SU-DHL-6 (cell line): ENCODE results near the gene CD83.

ENCODE experiments used
- H2AFZ ChIP-seq: fragments of 200-600 bp; sonication (generic); 2 replicates; pipeline ENCODE4 v1.6.1; 2014; ENCODE audit warnings: low read depth, mild to moderate bottlenecking, moderate library complexity, mixed read lengths, antibody characterized with exemption, low read length; ENCODE audit not compliant: severe bottlenecking
- H3F3A ChIP-seq: fragments of 200-600 bp; shearing (Covaris generic); 2 replicates; pipeline ENCODE4 v1.6.0; 2016; ENCODE audit warnings: antibody characterized with exemption, mild to moderate bottlenecking; ENCODE audit not compliant: insufficient read depth
- H3K27ac ChIP-seq: fragments of 200-600 bp; sonication (generic); 2 replicates; pipeline ENCODE4 v1.5.1; 2016; ENCODE audit warnings: low read depth, mild to moderate bottlenecking, low read length, moderate library complexity, mixed read lengths
- H3K27me3 ChIP-seq: fragments of 200-600 bp; sonication (generic), shearing (Covaris generic); 2 replicates; pipeline ENCODE4 v1.6.0; 2014; ENCODE audit warnings: mild to moderate bottlenecking, low read length
- H3K36me3 ChIP-seq: fragments of 200-600 bp; sonication (generic); 2 replicates; pipeline ENCODE4 v1.6.1; 2014; ENCODE audit warnings: mild to moderate bottlenecking, low read length, mixed read lengths
- H3K4me2 ChIP-seq: fragments of 300-600, 200-600 bp; shearing (Covaris generic), sonication (generic); 2 replicates; pipeline ENCODE4 v1.6.0; 2014; ENCODE audit warnings: low read length, low read depth, mild to moderate bottlenecking; ENCODE audit not compliant: poor library complexity, severe bottlenecking
- H3K4me3 ChIP-seq: fragments of 200-600 bp; sonication (generic); 2 replicates; pipeline ENCODE4 v1.5.1; 2014; ENCODE audit warnings: antibody characterized with exemption, low read length, mild to moderate bottlenecking, mixed read lengths; ENCODE audit not compliant: insufficient read depth, poor library complexity, severe bottlenecking
- H3K79me2 ChIP-seq: fragments of 200-600 bp; sonication (generic); 2 replicates; pipeline ENCODE4 v1.6.1; 2014; ENCODE audit warnings: mild to moderate bottlenecking, low read length, moderate library complexity; ENCODE audit not compliant: insufficient read depth
- H3K9ac ChIP-seq: fragments of 200-600 bp; sonication (generic); 2 replicates; pipeline ENCODE4 v1.7.0; 2014; ENCODE audit warnings: mild to moderate bottlenecking, low read length
- H3K9me2 ChIP-seq: fragments of 200-600 bp; sonication (generic); replicated peaks from 2 replicates; pipeline ENCODE4 v1.6.1; 2014; ENCODE audit warnings: low read length; ENCODE audit not compliant: insufficient read depth
- H3K9me3 ChIP-seq: fragments of 200-600 bp; sonication (generic); 2 replicates; pipeline ENCODE4 v1.6.1; 2014; ENCODE audit warnings: low read length, mixed read lengths; ENCODE audit not compliant: insufficient read depth
- H4K20me1 ChIP-seq: fragments of 200-600 bp; sonication (generic); 2 replicates; pipeline ENCODE4 v1.6.1; 2014; ENCODE audit warnings: low read depth, mild to moderate bottlenecking, antibody characterized with exemption, low read length, moderate library complexity, mixed read lengths
- CTCF ChIP-seq: fragments of 200-600 bp; sonication (generic); IDR thresholded peaks from one replicate; pipeline ENCODE4 v1.5.1; 2017; ENCODE audit warnings: antibody characterized with exemption, mild to moderate bottlenecking, low read length, moderate library complexity; ENCODE audit not compliant: insufficient read depth, poor library complexity, severe bottlenecking
- EZH2phosphoT487 ChIP-seq: fragments of 200-600 bp; sonication (generic), shearing (Covaris generic); conservative IDR thresholded peaks from 2 replicates; pipeline ENCODE4 v1.6.1; 2018; ENCODE audit warnings: mild to moderate bottlenecking, antibody characterized with exemption, low read length, moderate library complexity, mixed read lengths

Gene CD83

GRCh38 chr6:14092838-14093789 is 24.5 kb upstream of the CD83 start:
- Histone ChIP-seq H3K9me3 (no peaks in the 10 kb centered on the region), H3K9ac (peak overlapping the region; percentile 36), H2AFZ (peak overlapping the region; percentile 17), H3K4me2 (peak overlapping the region; percentile 49), H4K20me1 (no peaks in the 10 kb centered on the region), H3K79me2 (no peaks in the 10 kb centered on the region), H3F3A (peaks cover 50% of the 10 kb centered on the region), H3K27me3 (no peaks in the 10 kb centered on the region), H3K36me3 (no peaks in the 10 kb centered on the region), H3K27ac (peak overlapping the region; percentile 83), H3K4me3 (peak overlapping the region; percentile 0), H3K9me2 (no peaks in the 10 kb centered on the region)
- TF ChIP-seq CTCF, result no peak
- TF ChIP-seq EZH2phosphoT487, result no peak

- TF ChIP-seq EZH2phosphoT487 (no peak), CTCF (no peak)
- no peaks in the 10 kb centered on the region for H3K9me3 ChIP-seq
- H3K9ac ChIP-seq, result peak overlapping the region; percentile 36
- H3F3A ChIP-seq, result peaks cover 53% of the 10 kb centered on the region
- no peaks in the 10 kb centered on the region for H3K36me3 ChIP-seq
- peak overlapping the region; percentile 42 for H2AFZ ChIP-seq
- H3K4me2 ChIP-seq, result peak overlapping the region; percentile 49
- peak overlapping the region; percentile 83 for H3K27ac ChIP-seq
- no peaks in the 10 kb centered on the region for H3K9me2 ChIP-seq
- no peaks in the 10 kb centered on the region for H3K27me3 ChIP-seq
- peak overlapping the region; percentile 8 for H3K4me3 ChIP-seq
- no peaks in the 10 kb centered on the region for H3K79me2 ChIP-seq
- no peaks in the 10 kb centered on the region for H4K20me1 ChIP-seq
Observed at GRCh38 chr6:14094721-14095120, 22.9 kb upstream of the CD83 start.

GRCh38 chr6:14095437-14095836 is 22.1 kb upstream of the CD83 start:
- no peaks in the 10 kb centered on the region for H3K79me2 ChIP-seq
- no peaks in the 10 kb centered on the region for H3K36me3 ChIP-seq
- no peaks in the 10 kb centered on the region for H3K9me3 ChIP-seq
- H4K20me1 ChIP-seq, result no peaks in the 10 kb centered on the region
- no peak for TF ChIP-seq CTCF
- no peak for TF ChIP-seq EZH2phosphoT487
- peak overlapping the region; percentile 36 for H3K9ac ChIP-seq
- peak overlapping the region; percentile 42 for H2AFZ ChIP-seq
- peak overlapping the region; percentile 49 for H3K4me2 ChIP-seq
- peak overlapping the region; percentile 8 for H3K4me3 ChIP-seq
- H3F3A ChIP-seq, result peaks cover 53% of the 10 kb centered on the region
- no peaks in the 10 kb centered on the region for H3K9me2 ChIP-seq
- no peaks in the 10 kb centered on the region for H3K27me3 ChIP-seq
- H3K27ac ChIP-seq, result peak overlapping the region; percentile 83
